Loucy (cell line): ENCODE measurements around the gene ENO1.
A peak's percentile ranks its signal among the peaks of the same experiment; 100 is the strongest.
"Not testable (repeated sequence)": the region's sequence is repeated elsewhere in the genome, so short reads cannot be mapped to it uniquely, and the experiment has no call there.

Experiments
- H2AFZ ChIP-seq: fragments of 200-600 bp; sonication (generic); 2 replicates; pipeline ENCODE4 v1.6.0; 2016; ENCODE audit warnings: antibody characterized with exemption, mild to moderate bottlenecking, low read length, moderate library complexity
- H3F3A ChIP-seq: fragments of 200-600 bp; 2 replicates; pipeline ENCODE4 v1.6.0; 2016; ENCODE audit warnings: antibody characterized with exemption, low read depth, mild to moderate bottlenecking
- H3K27me3 ChIP-seq: fragments of 200-600 bp; sonication (generic); 2 replicates; pipeline ENCODE4 v1.6.1; 2014; ENCODE audit warnings: low read length, mild to moderate bottlenecking; ENCODE audit not compliant: insufficient read depth, poor library complexity, severe bottlenecking
- H3K36me3 ChIP-seq: fragments of 200-600 bp; sonication (generic); 2 replicates; pipeline ENCODE4 v1.6.1; 2016; ENCODE audit warnings: low read length; ENCODE audit not compliant: insufficient read depth
- H3K4me1 ChIP-seq: fragments of 200-600 bp; sonication (generic); 2 replicates; pipeline ENCODE4 v1.5.1; 2014; ENCODE audit warnings: low read length, mild to moderate bottlenecking; ENCODE audit not compliant: insufficient read depth, poor library complexity, severe bottlenecking
- H3K4me2 ChIP-seq: fragments of 200-600 bp; sonication (generic); 2 replicates; pipeline ENCODE4 v1.6.0; 2014; ENCODE audit warnings: antibody characterized with exemption, low read length, low read depth, mild to moderate bottlenecking; ENCODE audit not compliant: poor library complexity, severe bottlenecking
- H3K4me3 ChIP-seq: fragments of 200-600 bp; sonication (generic); 2 replicates; pipeline ENCODE4 v1.5.1; 2014; ENCODE audit warnings: low read length, mild to moderate bottlenecking, mixed read lengths; ENCODE audit not compliant: poor library complexity, severe bottlenecking
- H3K79me2 ChIP-seq: fragments of 200-600 bp; sonication (generic); 2 replicates; pipeline ENCODE4 v1.6.1; 2014; ENCODE audit warnings: low read length; ENCODE audit not compliant: insufficient read depth
- H3K9ac ChIP-seq: fragments of 200-600 bp; sonication (generic); 2 replicates; pipeline ENCODE4 v1.6.0; 2014; ENCODE audit warnings: mild to moderate bottlenecking, low read depth, low read length, moderate library complexity; ENCODE audit not compliant: poor library complexity, severe bottlenecking
- H3K9me2 ChIP-seq: fragments of 200-600 bp; sonication (generic); replicated peaks from 2 replicates; pipeline ENCODE4 v1.6.1; 2016; ENCODE audit warnings: low read depth, low read length, mixed read lengths
- H3K9me3 ChIP-seq: fragments of 200-600 bp; sonication (generic); 2 replicates; pipeline ENCODE4 v1.6.1; 2014; ENCODE audit warnings: mild to moderate bottlenecking, antibody characterized with exemption, low read length, low read depth; ENCODE audit not compliant: insufficient read depth
- H4K20me1 ChIP-seq: fragments of 200-600 bp; sonication (generic); 2 replicates; pipeline ENCODE4 v1.6.0; 2014; ENCODE audit warnings: antibody characterized with exemption, low read length, mild to moderate bottlenecking; ENCODE audit not compliant: insufficient read depth, poor library complexity, severe bottlenecking
- EZH2phosphoT487 ChIP-seq: fragments of 200-600 bp; IDR thresholded peaks from 2 replicates; pipeline ENCODE4 v1.6.1; 2018; ENCODE audit warnings: antibody characterized with exemption, mild to moderate bottlenecking, moderate library complexity, borderline replicate concordance
- TF ChIP-seq, protein P1 (sequence below): fragments of 200-600 bp; sonication (generic); conservative IDR thresholded peaks from 2 replicates; pipeline ENCODE4 v1.5.1; 2014; ENCODE audit warnings: mild to moderate bottlenecking, antibody characterized with exemption, low read length

Gene ENO1

DNA sequence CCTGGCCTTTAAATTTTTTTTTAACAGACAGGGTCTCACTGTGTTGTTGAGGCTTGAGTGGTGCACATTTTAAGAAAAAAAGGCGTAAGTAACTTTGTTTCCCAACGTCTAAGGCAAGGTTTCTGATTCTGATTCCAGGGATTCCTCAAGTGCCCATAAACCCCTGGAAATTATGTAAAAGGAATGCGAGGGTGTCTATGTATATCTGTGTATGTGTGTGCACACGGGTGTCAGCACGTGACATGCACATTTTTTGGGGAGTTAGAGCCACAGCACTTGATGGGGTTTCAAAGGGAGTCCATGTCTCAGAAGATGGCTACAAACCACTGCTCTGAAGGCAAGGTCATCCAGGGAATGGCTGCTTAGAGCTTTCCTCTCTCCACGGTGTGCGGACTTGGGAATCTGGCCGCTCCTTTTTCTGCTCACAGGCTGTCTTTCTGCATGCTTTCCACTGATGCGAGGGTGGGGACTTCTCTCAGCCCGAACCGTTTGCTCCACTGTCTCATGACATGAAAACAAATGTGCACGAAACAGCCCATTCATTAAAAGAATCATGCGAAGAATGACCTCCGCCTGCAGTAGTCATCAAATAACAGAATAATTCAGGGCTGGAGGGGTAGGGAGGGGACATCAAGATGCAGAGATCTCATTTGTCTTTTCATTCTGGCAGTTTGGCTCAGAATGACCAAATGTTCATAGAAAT, 42.4 kb downstream of the ENO1 start:
- H2AFZ ChIP-seq: no peak overlapping the region
- H3K4me1 ChIP-seq: no peaks in the 10 kb centered on the region
- no peaks in the 10 kb centered on the region for H3K79me2 ChIP-seq
- H3K9me3 ChIP-seq: no peaks in the 10 kb centered on the region
- H3K9ac ChIP-seq: no peak overlapping the region
- no peaks in the 10 kb centered on the region for H3K36me3 ChIP-seq
- H3F3A ChIP-seq: no peaks in the 10 kb centered on the region
- H3K27me3 ChIP-seq: no peaks in the 10 kb centered on the region
- no peak overlapping the region for H3K4me3 ChIP-seq
- TF ChIP-seq EZH2phosphoT487: no peak
- TF ChIP-seq, protein P1, sequence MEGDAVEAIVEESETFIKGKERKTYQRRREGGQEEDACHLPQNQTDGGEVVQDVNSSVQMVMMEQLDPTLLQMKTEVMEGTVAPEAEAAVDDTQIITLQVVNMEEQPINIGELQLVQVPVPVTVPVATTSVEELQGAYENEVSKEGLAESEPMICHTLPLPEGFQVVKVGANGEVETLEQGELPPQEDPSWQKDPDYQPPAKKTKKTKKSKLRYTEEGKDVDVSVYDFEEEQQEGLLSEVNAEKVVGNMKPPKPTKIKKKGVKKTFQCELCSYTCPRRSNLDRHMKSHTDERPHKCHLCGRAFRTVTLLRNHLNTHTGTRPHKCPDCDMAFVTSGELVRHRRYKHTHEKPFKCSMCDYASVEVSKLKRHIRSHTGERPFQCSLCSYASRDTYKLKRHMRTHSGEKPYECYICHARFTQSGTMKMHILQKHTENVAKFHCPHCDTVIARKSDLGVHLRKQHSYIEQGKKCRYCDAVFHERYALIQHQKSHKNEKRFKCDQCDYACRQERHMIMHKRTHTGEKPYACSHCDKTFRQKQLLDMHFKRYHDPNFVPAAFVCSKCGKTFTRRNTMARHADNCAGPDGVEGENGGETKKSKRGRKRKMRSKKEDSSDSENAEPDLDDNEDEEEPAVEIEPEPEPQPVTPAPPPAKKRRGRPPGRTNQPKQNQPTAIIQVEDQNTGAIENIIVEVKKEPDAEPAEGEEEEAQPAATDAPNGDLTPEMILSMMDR: no peak
- no peaks in the 10 kb centered on the region for H3K9me2 ChIP-seq
- no peaks in the 10 kb centered on the region for H4K20me1 ChIP-seq
- H3K4me2 ChIP-seq: no peak overlapping the region

DNA sequence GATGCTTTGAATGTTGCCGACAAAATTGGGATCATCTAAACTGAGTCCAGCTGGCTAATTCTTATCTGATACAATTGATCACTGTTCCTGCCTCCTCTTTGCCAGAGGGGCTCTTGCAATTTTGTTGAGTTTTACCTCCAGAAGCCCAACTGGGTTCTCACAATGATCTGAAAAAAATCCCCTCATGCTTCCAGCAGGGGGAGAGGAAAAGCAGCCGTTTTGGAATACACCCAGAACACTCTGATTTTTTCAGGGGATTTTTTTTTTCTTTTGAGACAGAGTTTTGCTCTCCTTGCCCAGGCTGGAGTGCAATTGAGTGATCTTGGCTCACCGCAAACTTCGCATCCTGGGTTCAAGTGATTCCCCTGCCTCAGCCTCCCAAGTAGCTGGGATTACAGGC, 47.1 kb downstream of the ENO1 start:
- H2AFZ ChIP-seq: 0 out of 2 replicates have a peak overlapping the region, but pooled peaks have one; percentile 2
- no peaks in the 10 kb centered on the region for H4K20me1 ChIP-seq
- no peaks in the 10 kb centered on the region for H3K9me3 ChIP-seq
- H3K9ac ChIP-seq: no peak overlapping the region
- no peak overlapping the region for H3K4me2 ChIP-seq
- no peaks in the 10 kb centered on the region for H3K36me3 ChIP-seq
- H3K9me2 ChIP-seq: no peaks in the 10 kb centered on the region
- TF ChIP-seq, protein P1: peak; percentile 33; the same call in 1 of the 2 replicates
- TF ChIP-seq EZH2phosphoT487: no peak
- H3K79me2 ChIP-seq: no peaks in the 10 kb centered on the region
- no peak overlapping the region for H3K4me3 ChIP-seq
- no peaks in the 10 kb centered on the region for H3F3A ChIP-seq
- no peaks in the 10 kb centered on the region for H3K27me3 ChIP-seq
- peaks cover 7% of the 10 kb centered on the region for H3K4me1 ChIP-seq

DNA sequence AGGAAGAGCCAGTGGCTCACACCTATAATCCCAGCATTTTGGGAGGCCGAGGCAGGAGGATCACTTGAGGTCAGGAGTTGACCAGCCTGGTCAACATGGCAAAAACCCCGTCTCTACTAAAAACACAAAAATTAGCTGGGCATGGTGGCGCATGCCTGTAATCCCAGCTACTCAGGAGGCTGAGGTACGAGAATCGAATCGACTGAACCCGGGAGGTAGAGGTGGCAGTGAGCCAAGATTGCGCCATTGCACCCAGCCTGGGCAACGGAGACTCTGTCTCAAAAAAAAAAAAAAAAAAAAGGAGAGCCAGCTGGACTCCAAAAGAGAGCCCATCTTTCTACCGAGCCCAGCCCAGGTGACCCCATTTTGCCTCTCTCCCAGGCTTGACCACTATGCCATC, 47.8 kb downstream of the ENO1 start:
- H3F3A ChIP-seq, H3K36me3 ChIP-seq, H3K4me2 ChIP-seq, H3K9ac ChIP-seq, H3K4me1 ChIP-seq, H3K27me3 ChIP-seq, H3K4me3 ChIP-seq, H2AFZ ChIP-seq, H3K79me2 ChIP-seq, H4K20me1 ChIP-seq, H3K9me2 ChIP-seq, H3K9me3 ChIP-seq: not testable (repeated sequence)

DNA sequence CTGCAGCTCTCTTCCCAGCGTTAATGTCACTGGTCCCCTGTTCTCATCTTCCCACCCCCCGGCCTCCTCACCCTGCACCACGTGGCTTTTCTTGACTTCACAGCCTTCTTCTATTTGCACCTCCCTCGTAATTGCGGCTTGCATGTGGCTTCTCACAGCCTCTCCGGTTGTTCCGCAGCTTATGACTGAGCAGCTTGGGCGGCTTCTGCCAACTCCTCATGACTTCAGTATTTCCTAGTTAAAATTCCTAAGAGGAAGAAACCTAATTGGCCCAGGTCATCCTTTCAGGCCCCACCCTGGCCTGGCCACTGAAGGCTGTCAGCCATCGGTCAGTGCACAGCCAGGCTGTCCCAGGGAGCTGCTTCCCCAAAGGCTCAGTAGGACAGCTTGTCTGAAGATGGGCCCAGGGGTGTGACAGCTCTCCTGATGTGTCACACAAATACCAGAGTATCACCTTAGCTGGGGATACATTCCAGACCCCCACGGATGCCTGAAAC, 52.5 kb downstream of the ENO1 start:
- no peaks in the 10 kb centered on the region for H3K36me3 ChIP-seq
- H3F3A ChIP-seq: no peaks in the 10 kb centered on the region
- H3K27me3 ChIP-seq: no peaks in the 10 kb centered on the region
- H3K9ac ChIP-seq: no peak overlapping the region
- no peaks in the 10 kb centered on the region for H3K9me3 ChIP-seq
- no peaks in the 10 kb centered on the region for H3K79me2 ChIP-seq
- H2AFZ ChIP-seq: no peak overlapping the region
- no peaks in the 10 kb centered on the region for H4K20me1 ChIP-seq
- H3K4me2 ChIP-seq: no peak overlapping the region
- peaks cover 20% of the 10 kb centered on the region for H3K4me1 ChIP-seq
- no peak overlapping the region for H3K4me3 ChIP-seq
- no peak for TF ChIP-seq EZH2phosphoT487
- TF ChIP-seq, protein P1: no peak
- H3K9me2 ChIP-seq: no peaks in the 10 kb centered on the region
